Mesendoderm (in vitro differentiated cells): ENCODE measurements around the gene GAS2L2.
A peak's percentile ranks its signal among the peaks of the same experiment; 100 is the strongest.

ENCODE experiments used
- DNase-seq: peaks from one replicate; pipeline ENCODE4 v3.0.0; 2013
- H2AK5ac ChIP-seq: 2 replicates; pipeline ENCODE4 v1.6.1; 2013; ENCODE audit warnings: low read length, inconsistent platforms
- H2BK120ac ChIP-seq: 2 replicates; pipeline ENCODE4 v1.6.1; 2013; ENCODE audit warnings: low read depth, mild to moderate bottlenecking, low read length, moderate library complexity, mixed read lengths
- H2BK15ac ChIP-seq: replicated peaks from 2 replicates; pipeline ENCODE4 v1.6.1; 2013; ENCODE audit warnings: low read depth, mild to moderate bottlenecking, moderate library complexity
- H2BK5ac ChIP-seq: 2 replicates; pipeline ENCODE4 v1.6.1; 2013; ENCODE audit warnings: low read length, inconsistent platforms
- H3K18ac ChIP-seq: 2 replicates; pipeline ENCODE4 v1.6.1; 2013; ENCODE audit warnings: mild to moderate bottlenecking, low read length, mixed read lengths
- H3K23ac ChIP-seq: one replicate; pipeline ENCODE4 v1.6.1; 2013; ENCODE audit warnings: low read length
- H3K27ac ChIP-seq: 2 replicates; pipeline ENCODE4 v1.5.1; 2013; ENCODE audit warnings: low read depth, mild to moderate bottlenecking, inconsistent platforms, low read length, moderate library complexity
- H3K27me3 ChIP-seq: 2 replicates; pipeline ENCODE4 v1.6.1; 2013; ENCODE audit warnings: low read length, control low read depth, mild to moderate bottlenecking, inconsistent platforms; ENCODE audit not compliant: insufficient read depth, poor library complexity
- H3K36me3 ChIP-seq: 2 replicates; pipeline ENCODE4 v1.6.1; 2013; ENCODE audit warnings: low read length, inconsistent platforms; ENCODE audit not compliant: control insufficient read depth, insufficient read depth
- H3K4ac ChIP-seq: one replicate; pipeline ENCODE4 v1.6.1; 2013; ENCODE audit warnings: low read depth, mild to moderate bottlenecking, low read length, moderate library complexity
- H3K4me1 ChIP-seq: 2 replicates; pipeline ENCODE4 v1.6.1; 2013; ENCODE audit warnings: low read depth, low read length, inconsistent platforms; ENCODE audit not compliant: control insufficient read depth
- H3K4me2 ChIP-seq: 2 replicates; pipeline ENCODE4 v1.6.1; 2013; ENCODE audit warnings: low read length
- H3K4me3 ChIP-seq: 2 replicates; pipeline ENCODE4 v1.5.1; 2013; ENCODE audit warnings: mild to moderate bottlenecking, low read length
- H3K56ac ChIP-seq: one replicate; pipeline ENCODE4 v1.6.1; 2013; ENCODE audit warnings: low read length
- H3K79me1 ChIP-seq: 2 replicates; pipeline ENCODE4 v1.6.1; 2013; ENCODE audit warnings: low read length, inconsistent platforms
- H3K79me2 ChIP-seq: 2 replicates; pipeline ENCODE4 v1.6.1; 2013; ENCODE audit warnings: mild to moderate bottlenecking, low read length; ENCODE audit not compliant: control insufficient read depth, insufficient read depth
- H3K9ac ChIP-seq: 2 replicates; pipeline ENCODE4 v1.6.1; 2013; ENCODE audit warnings: low read length, inconsistent platforms
- H4K5ac ChIP-seq: one replicate; pipeline ENCODE4 v1.6.1; 2013; ENCODE audit warnings: low read length
- H4K8ac ChIP-seq: one replicate; pipeline ENCODE4 v1.6.1; 2013; ENCODE audit warnings: low read depth, mild to moderate bottlenecking, control low read depth, low read length, moderate library complexity
- WGBS: extraction: QIAGEN DNeasy Blood & Tissue Kit; methylation state at CpG from one replicate; pipeline ENCODE4 v1.1.7; 2013; ENCODE audit warnings: low lambda C conversion rate, missing lambda C conversion rate; ENCODE audit not compliant: insufficient coverage; ENCODE audit errors: extremely low coverage; 5-methylcytosine and 5-hydroxymethylcytosine counted together

The GAS2L2 gene

GRCh38 chr17:35765086-35765710, 12.2 kb upstream of the GAS2L2 start:
- peak; percentile 44 for DNase-seq
- Histone ChIP-seq H4K5ac (no peak overlapping the region), H3K79me2 (no peaks in the 10 kb centered on the region), H2BK15ac (no peak overlapping the region), H3K36me3 (no peaks in the 10 kb centered on the region), H4K8ac (no peak overlapping the region), H2AK5ac (no peak overlapping the region), H3K9ac (no peak overlapping the region), H3K4ac (no peak overlapping the region), H3K4me1 (no peaks in the 10 kb centered on the region), H2BK5ac (no peak overlapping the region), H3K56ac (no peak overlapping the region), H3K4me2 (no peak overlapping the region), H3K79me1 (no peaks in the 10 kb centered on the region), H3K4me3 (no peak overlapping the region), H2BK120ac (no peak overlapping the region), H3K18ac (no peak overlapping the region), H3K23ac (no peak overlapping the region), H3K27ac (no peak overlapping the region), H3K27me3 (no peaks in the 10 kb centered on the region)
- no CpG with 5 or more reads among the region's 11 CpGs for WGBS

GRCh38 chr17:35764123-35764991, 11.3 kb upstream of the GAS2L2 start:
- H3K23ac ChIP-seq = no peak overlapping the region
- no peak overlapping the region for H3K27ac ChIP-seq
- no CpG with 5 or more reads among the region's 75 CpGs for WGBS
- peak; percentile 97 for DNase-seq
- H3K18ac ChIP-seq = no peak overlapping the region
- H4K8ac ChIP-seq = no peak overlapping the region
- H3K4ac ChIP-seq = no peak overlapping the region
- no peaks in the 10 kb centered on the region for H3K79me1 ChIP-seq
- no peaks in the 10 kb centered on the region for H3K4me1 ChIP-seq
- H3K4me2 ChIP-seq = peak overlapping the region; percentile 61
- H2BK15ac ChIP-seq = no peak overlapping the region
- no peak overlapping the region for H3K4me3 ChIP-seq
- H2BK120ac ChIP-seq = no peak overlapping the region
- no peak overlapping the region for H2BK5ac ChIP-seq
- H3K9ac ChIP-seq = no peak overlapping the region
- H4K5ac ChIP-seq = no peak overlapping the region
- no peak overlapping the region for H3K56ac ChIP-seq
- no peaks in the 10 kb centered on the region for H3K36me3 ChIP-seq
- H2AK5ac ChIP-seq = no peak overlapping the region
- no peaks in the 10 kb centered on the region for H3K27me3 ChIP-seq
- H3K79me2 ChIP-seq = no peaks in the 10 kb centered on the region

GRCh38 chr17:35763767-35764122, 10.7 kb upstream of the GAS2L2 start:
- Histone ChIP-seq H3K18ac (no peak overlapping the region), H2BK5ac (no peak overlapping the region), H3K4ac (no peak overlapping the region), H2BK15ac (no peak overlapping the region), H3K23ac (no peak overlapping the region), H3K4me1 (no peaks in the 10 kb centered on the region), H3K56ac (no peak overlapping the region), H3K36me3 (no peaks in the 10 kb centered on the region), H3K79me1 (no peaks in the 10 kb centered on the region), H2BK120ac (no peak overlapping the region), H4K8ac (no peak overlapping the region), H4K5ac (no peak overlapping the region), H2AK5ac (no peak overlapping the region), H3K27ac (no peak overlapping the region), H3K4me2 (no peak overlapping the region), H3K27me3 (no peaks in the 10 kb centered on the region), H3K79me2 (no peaks in the 10 kb centered on the region), H3K9ac (no peak overlapping the region), H3K4me3 (no peak overlapping the region)
- DNase-seq = no peak
- no CpG with 5 or more reads among the region's 17 CpGs for WGBS

- H3K27ac ChIP-seq = no peak overlapping the region
- H2BK120ac ChIP-seq = no peak overlapping the region
- H3K9ac ChIP-seq = no peak overlapping the region
- no peaks in the 10 kb centered on the region for H3K36me3 ChIP-seq
- H3K4ac ChIP-seq = no peak overlapping the region
- H3K18ac ChIP-seq = no peak overlapping the region
- H2AK5ac ChIP-seq = no peak overlapping the region
- no peak overlapping the region for H4K8ac ChIP-seq
- no peak overlapping the region for H3K4me2 ChIP-seq
- no CpG with 5 or more reads among the region's 5 CpGs for WGBS
- no peak overlapping the region for H3K4me3 ChIP-seq
- H4K5ac ChIP-seq = no peak overlapping the region
- no peaks in the 10 kb centered on the region for H3K27me3 ChIP-seq
- H3K23ac ChIP-seq = no peak overlapping the region
- no peaks in the 10 kb centered on the region for H3K79me1 ChIP-seq
- no peak for DNase-seq
- H3K56ac ChIP-seq = no peak overlapping the region
- no peaks in the 10 kb centered on the region for H3K4me1 ChIP-seq
- H2BK5ac ChIP-seq = no peak overlapping the region
- H3K79me2 ChIP-seq = no peaks in the 10 kb centered on the region
- H2BK15ac ChIP-seq = no peak overlapping the region
Measured at GRCh38 chr17:35761601-35762000, 8.6 kb upstream of the GAS2L2 start.

GRCh38 chr17:35760587-35760986, 7.5 kb upstream of the GAS2L2 start, which contains the start of gene C17orf50:
Gene C17orf50 (plus strand): TSS chr17:35760887. CDS start chr17:35760942, 55 bp downstream.
- no peak within 1 kb of the TSS for H3K27ac ChIP-seq
- no peaks in the 10 kb centered on the region for H3K79me2 ChIP-seq
- no peaks in the 10 kb centered on the region for H3K4me1 ChIP-seq
- H3K79me1 ChIP-seq = no peaks in the 10 kb centered on the region
- H3K18ac ChIP-seq = no peak within 1 kb of the TSS
- H3K4ac ChIP-seq = no peak within 1 kb of the TSS
- no CpG with 5 or more reads among the region's 1 CpG for WGBS
- no peak within 1 kb of the TSS for H4K5ac ChIP-seq
- H2BK15ac ChIP-seq = no peak within 1 kb of the TSS
- DNase-seq = no peak
- no peaks in the 10 kb centered on the region for H3K27me3 ChIP-seq
- no peak within 1 kb of the TSS for H3K4me3 ChIP-seq
- no peak within 1 kb of the TSS for H3K4me2 ChIP-seq
- no peak within 1 kb of the TSS for H2BK120ac ChIP-seq
- no peak within 1 kb of the TSS for H4K8ac ChIP-seq
- no peak within 1 kb of the TSS for H3K56ac ChIP-seq
- H3K9ac ChIP-seq = no peak within 1 kb of the TSS
- H2AK5ac ChIP-seq = no peak within 1 kb of the TSS
- no peak within 1 kb of the TSS for H3K23ac ChIP-seq
- H2BK5ac ChIP-seq = no peak within 1 kb of the TSS
- H3K36me3 ChIP-seq = no peaks in the 10 kb centered on the region
